ENCODE results near the gene GMPR.

Gene GMPR

GRCh38 chr6:16279243-16279642 is 40.9 kb downstream of the GMPR start:
- H2AFZ ChIP-seq (ENCODE audit: low read length) = no peak overlapping the region
- no peaks in the 10 kb centered on the region for H3K9me2 ChIP-seq (replicated peaks; ENCODE audit: low read depth, low read length)
- H3K79me2 ChIP-seq (ENCODE audit: insufficient read depth, low read length) = no peaks in the 10 kb centered on the region
- peaks cover 13% of the 10 kb centered on the region for H3K4me1 ChIP-seq (ENCODE audit: insufficient read depth, low read length, poor library complexity, severe bottlenecking)
- no peaks in the 10 kb centered on the region for H3K27me3 ChIP-seq (ENCODE audit: insufficient read depth, low read length, poor library complexity, severe bottlenecking)
- no peaks in the 10 kb centered on the region for H4K20me1 ChIP-seq (ENCODE audit: insufficient read depth, low read length, poor library complexity, severe bottlenecking)
- TF ChIP-seq EZH2phosphoT487 (IDR thresholded peaks at IDR 0.05; ENCODE audit: borderline replicate concordance) = no peak
- TF ChIP-seq CTCF (conservative IDR thresholded peaks at IDR 0.05; ENCODE audit: low read length) = no peak
- no peaks in the 10 kb centered on the region for H3K9me3 ChIP-seq (ENCODE audit: insufficient read depth, low read depth, low read length)
- no peaks in the 10 kb centered on the region for H3F3A ChIP-seq (ENCODE audit: low read depth)
- H3K36me3 ChIP-seq (ENCODE audit: insufficient read depth, low read length) = no peaks in the 10 kb centered on the region
- no peak overlapping the region for H3K4me2 ChIP-seq (ENCODE audit: low read depth, low read length, poor library complexity, severe bottlenecking)
- H3K9ac ChIP-seq (ENCODE audit: low read depth, low read length, poor library complexity, severe bottlenecking) = no peak overlapping the region
- H3K4me3 ChIP-seq (ENCODE audit: low read length, poor library complexity, severe bottlenecking) = no peak overlapping the region

- Histone ChIP-seq H3K9me2 (replicated peaks; ENCODE audit: low read depth, low read length) (no peaks in the 10 kb centered on the region), H2AFZ (ENCODE audit: low read length) (no peak overlapping the region), H3K79me2 (ENCODE audit: insufficient read depth, low read length) (no peaks in the 10 kb centered on the region), H3K9ac (ENCODE audit: low read depth, low read length, poor library complexity, severe bottlenecking) (no peak overlapping the region), H3K36me3 (ENCODE audit: insufficient read depth, low read length) (no peaks in the 10 kb centered on the region), H4K20me1 (ENCODE audit: insufficient read depth, low read length, poor library complexity, severe bottlenecking) (no peaks in the 10 kb centered on the region), H3K9me3 (ENCODE audit: insufficient read depth, low read depth, low read length) (no peaks in the 10 kb centered on the region), H3K27me3 (ENCODE audit: insufficient read depth, low read length, poor library complexity, severe bottlenecking) (no peaks in the 10 kb centered on the region), H3K4me2 (ENCODE audit: low read depth, low read length, poor library complexity, severe bottlenecking) (no peak overlapping the region), H3K4me3 (ENCODE audit: low read length, poor library complexity, severe bottlenecking) (no peak overlapping the region), H3K4me1 (ENCODE audit: insufficient read depth, low read length, poor library complexity, severe bottlenecking) (peaks cover 11% of the 10 kb centered on the region), H3F3A (ENCODE audit: low read depth) (no peaks in the 10 kb centered on the region)
- TF ChIP-seq EZH2phosphoT487 (IDR thresholded peaks at IDR 0.05; ENCODE audit: borderline replicate concordance) = no peak
- TF ChIP-seq CTCF (conservative IDR thresholded peaks at IDR 0.05; ENCODE audit: low read length) = no peak
Observed at GRCh38 chr6:16282370-16282769, 44.0 kb downstream of the GMPR start.

- H3K9me3 ChIP-seq (ENCODE audit: insufficient read depth, low read depth, low read length) = no peaks in the 10 kb centered on the region
- no peak overlapping the region for H3K9ac ChIP-seq (ENCODE audit: low read depth, low read length, poor library complexity, severe bottlenecking)
- no peak overlapping the region for H3K4me2 ChIP-seq (ENCODE audit: low read depth, low read length, poor library complexity, severe bottlenecking)
- peaks cover 8% of the 10 kb centered on the region for H3K4me1 ChIP-seq (ENCODE audit: insufficient read depth, low read length, poor library complexity, severe bottlenecking)
- H2AFZ ChIP-seq (ENCODE audit: low read length) = no peak overlapping the region
- no peaks in the 10 kb centered on the region for H3K36me3 ChIP-seq (ENCODE audit: insufficient read depth, low read length)
- TF ChIP-seq EZH2phosphoT487 (IDR thresholded peaks at IDR 0.05; ENCODE audit: borderline replicate concordance) (no peak), CTCF (conservative IDR thresholded peaks at IDR 0.05; ENCODE audit: low read length) (no peak)
- no peaks in the 10 kb centered on the region for H3K79me2 ChIP-seq (ENCODE audit: insufficient read depth, low read length)
- H3F3A ChIP-seq (ENCODE audit: low read depth) = no peaks in the 10 kb centered on the region
- H3K27me3 ChIP-seq (ENCODE audit: insufficient read depth, low read length, poor library complexity, severe bottlenecking) = no peaks in the 10 kb centered on the region
- no peaks in the 10 kb centered on the region for H4K20me1 ChIP-seq (ENCODE audit: insufficient read depth, low read length, poor library complexity, severe bottlenecking)
- H3K9me2 ChIP-seq (replicated peaks; ENCODE audit: low read depth, low read length) = no peaks in the 10 kb centered on the region
- no peak overlapping the region for H3K4me3 ChIP-seq (ENCODE audit: low read length, poor library complexity, severe bottlenecking)
Observed at GRCh38 chr6:16284472-16284871, 46.1 kb downstream of the GMPR start.

Measured in Loucy (cell line).